Measurements from ENCODE around the gene RHBDD3.
"Not testable (repeated sequence)": the region's sequence is repeated elsewhere in the genome, so short reads cannot be mapped to it uniquely, and the experiment has no call there.

RHBDD3 gene

DNA sequence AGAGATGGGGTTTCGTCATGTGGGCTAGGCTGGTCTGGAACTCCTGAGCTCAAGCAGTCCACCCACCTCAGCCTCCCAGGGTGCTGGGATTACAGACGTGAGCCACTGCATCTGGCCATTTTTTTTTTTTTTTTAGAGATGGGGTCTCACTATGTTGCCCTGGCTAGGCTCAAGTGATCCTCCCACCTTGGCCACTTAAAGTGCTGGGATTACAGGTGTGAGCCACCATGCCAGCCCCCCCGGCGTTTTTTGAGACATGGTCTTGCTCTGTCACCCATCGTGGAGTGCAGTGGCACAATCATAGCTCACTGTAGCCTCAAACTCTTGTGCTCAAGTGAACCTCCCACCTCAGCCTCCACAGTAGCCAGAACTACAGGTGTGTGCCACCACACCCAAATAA is 16.5 kb downstream of the RHBDD3 start:
- TF ChIP-seq CTCF (IDR thresholded peaks at IDR 0.05; ENCODE audit: insufficient read depth, low read length, missing control alignments), result no peak
- ChIA-PET CTCF (interaction anchor here (1.1 to 1.7 kb wide), 2 partner anchors 8 to 395 kb away, joined by 4 to 5 read pairs; no protein-coding TSS in a partner anchor), POLR2A (no interaction called here)
- no peak for DNase-seq (ENCODE audit: low read depth, low spot score)
- H3K4me3 ChIP-seq (ENCODE audit: low read depth, low read length), result no peak overlapping the region

DNA sequence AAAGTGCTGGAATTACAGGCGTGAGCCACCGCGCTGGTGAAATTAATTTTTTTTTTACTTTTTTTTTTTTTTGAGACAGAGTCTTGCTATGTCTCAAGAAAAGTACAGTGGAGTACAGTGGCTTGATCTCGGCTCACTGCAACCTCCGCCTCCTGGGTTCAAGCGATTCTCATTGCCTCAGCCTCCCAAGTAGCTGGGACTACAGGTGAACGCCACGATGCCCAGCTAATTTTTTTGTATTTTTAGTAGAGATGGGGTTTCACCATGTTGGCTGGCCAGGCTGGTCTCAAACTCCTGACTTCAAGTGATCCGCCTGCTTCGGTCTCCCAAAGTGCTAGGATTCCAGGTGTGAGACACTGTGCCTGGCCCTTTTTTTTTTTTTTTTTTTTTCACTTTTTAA is 19.9 kb downstream of the RHBDD3 start:
- CTCF ChIA-PET, result interaction anchor here (1.2 to 2.0 kb wide), 8 partner anchors 9 to 648 kb away, joined by 3 to 7 read pairs (median 5); no protein-coding TSS in a partner anchor
- DNase-seq (ENCODE audit: low read depth, low spot score); POLR2A ChIA-PET; H3K4me3 ChIP-seq (ENCODE audit: low read depth, low read length): not testable (repeated sequence)

DNA sequence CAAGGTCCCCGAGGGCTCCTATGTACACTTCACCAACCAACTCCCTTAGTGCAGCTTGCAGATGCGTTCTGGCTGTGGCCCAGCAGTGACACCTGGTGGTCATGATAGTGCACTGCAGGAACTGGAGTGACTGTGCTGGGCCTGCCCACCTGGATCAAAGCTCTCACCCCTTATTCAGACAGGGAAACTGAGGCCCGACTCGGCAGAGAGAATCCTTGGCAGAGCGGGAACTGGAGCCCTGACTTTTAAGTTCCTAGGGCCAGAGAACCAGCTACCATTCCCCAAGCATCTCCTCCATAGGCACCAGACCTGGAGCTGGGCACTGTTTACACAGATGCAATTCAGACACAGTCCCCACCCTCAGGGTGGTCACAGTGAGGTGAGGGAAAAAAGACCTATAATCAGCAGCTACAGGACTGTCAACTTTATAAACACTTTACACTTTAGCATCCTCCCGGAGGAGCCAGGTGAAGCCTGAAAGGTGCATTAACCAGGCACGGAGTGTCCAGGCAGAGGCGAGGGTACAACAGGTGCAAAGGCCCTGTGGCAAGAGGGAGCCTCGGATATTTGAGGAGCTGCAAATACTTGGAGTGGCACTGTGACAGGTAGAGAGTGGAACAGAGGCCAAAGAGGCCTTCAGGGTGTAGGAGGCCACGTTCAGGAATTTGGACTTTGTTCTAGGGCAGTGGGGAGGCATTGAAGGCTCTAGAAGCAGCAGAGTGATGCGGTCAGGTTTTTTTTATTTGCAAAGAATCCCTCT is 22.0 kb downstream of the RHBDD3 start:
- no peak overlapping the region for H3K4me3 ChIP-seq (ENCODE audit: low read depth, low read length)
- POLR2A ChIA-PET, result no interaction called here
- no peak for DNase-seq (ENCODE audit: low read depth, low spot score)
- CTCF ChIA-PET, result interaction anchor here (0.6 to 2.8 kb wide), 59 partner anchors 11 to 1194 kb away, joined by 3 to 43 read pairs (median 5); partner anchors contain the start of genes CHEK2, EMID1, HSCB and RHBDD3
- TF ChIP-seq CTCF (IDR thresholded peaks at IDR 0.05; ENCODE audit: insufficient read depth, low read length, missing control alignments), result peak; percentile 97

GRCh38 chr22:29244785-29245625 is 22.8 kb downstream of the RHBDD3 start:
- no peak for DNase-seq (ENCODE audit: low read depth, low spot score)
- CTCF ChIA-PET, result interaction anchor here (0.6 to 2.8 kb wide), 55 partner anchors 10 to 1193 kb away, joined by 3 to 43 read pairs (median 5); partner anchors contain the start of genes CHEK2, EMID1, HSCB and RHBDD3
- TF ChIP-seq CTCF (IDR thresholded peaks at IDR 0.05; ENCODE audit: insufficient read depth, low read length, missing control alignments), result no peak
- POLR2A ChIA-PET, result no interaction called here
- no peak overlapping the region for H3K4me3 ChIP-seq (ENCODE audit: low read depth, low read length)

DNA sequence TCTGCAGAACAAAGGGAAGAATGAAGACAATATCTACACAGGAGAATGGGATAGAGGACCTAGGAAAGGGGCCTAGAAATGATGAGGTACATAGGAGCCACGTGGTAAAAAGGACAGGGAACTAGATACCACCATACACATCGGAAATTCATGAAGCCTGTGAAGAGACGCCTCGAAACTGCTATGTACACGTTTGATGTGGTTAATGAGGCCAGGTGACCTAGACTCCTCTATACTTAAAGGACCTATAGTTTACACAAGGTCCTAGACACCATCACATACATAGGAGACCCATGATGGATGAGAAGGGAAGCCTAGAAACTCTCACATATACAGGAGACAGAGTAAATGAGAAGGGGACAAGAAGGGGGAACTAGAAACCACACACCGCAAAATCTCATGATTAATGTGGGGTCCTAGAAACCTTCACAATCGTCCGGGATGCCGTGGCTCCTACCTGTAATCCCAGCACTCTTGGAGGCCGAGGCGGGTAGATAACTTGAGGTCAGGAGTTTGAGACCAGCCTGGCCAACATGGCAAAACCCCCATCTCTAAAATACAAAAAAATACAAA is 23.8 kb downstream of the RHBDD3 start:
- POLR2A ChIA-PET, result no interaction called here
- no peak overlapping the region for H3K4me3 ChIP-seq (ENCODE audit: low read depth, low read length)
- CTCF ChIA-PET, result interaction anchor here (0.6 to 2.8 kb wide), 12 partner anchors 9 to 643 kb away, joined by 3 to 43 read pairs (median 14); partner anchors contain the start of genes EMID1 and RHBDD3
- DNase-seq (ENCODE audit: low read depth, low spot score), result no peak
- no peak for TF ChIP-seq CTCF (IDR thresholded peaks at IDR 0.05; ENCODE audit: insufficient read depth, low read length, missing control alignments)

GRCh38 chr22:29240481-29240880 is 27.3 kb downstream of the RHBDD3 start:
- CTCF ChIA-PET, result interaction anchor here (0.9 to 1.4 kb wide), 2 partner anchors 8 to 87 kb away, joined by 3 read pairs; no protein-coding TSS in a partner anchor
- DNase-seq (ENCODE audit: low read depth, low spot score); POLR2A ChIA-PET; H3K4me3 ChIP-seq (ENCODE audit: low read depth, low read length): not testable (repeated sequence)

All from AG04449 (cell line).